ENCODE data around the gene DPYD. TPM values are rescaled to one million over a fixed set of nuclear protein-coding genes. Genes with fewer than 3 reads are reported as not detected.

The DPYD gene
- total RNA-seq, 1 donor from 2014 or later = 56.1 TPM

GRCh38 chr1:97792655-97793054 is 128.2 kb downstream of the DPYD start:
- intact Hi-C loops (cut with micrococcal nuclease) = no loop called here

- intact Hi-C loops (cut with micrococcal nuclease) = no loop called here
Observed at GRCh38 chr1:97791251-97791650, 129.6 kb downstream of the DPYD start.

DNA sequence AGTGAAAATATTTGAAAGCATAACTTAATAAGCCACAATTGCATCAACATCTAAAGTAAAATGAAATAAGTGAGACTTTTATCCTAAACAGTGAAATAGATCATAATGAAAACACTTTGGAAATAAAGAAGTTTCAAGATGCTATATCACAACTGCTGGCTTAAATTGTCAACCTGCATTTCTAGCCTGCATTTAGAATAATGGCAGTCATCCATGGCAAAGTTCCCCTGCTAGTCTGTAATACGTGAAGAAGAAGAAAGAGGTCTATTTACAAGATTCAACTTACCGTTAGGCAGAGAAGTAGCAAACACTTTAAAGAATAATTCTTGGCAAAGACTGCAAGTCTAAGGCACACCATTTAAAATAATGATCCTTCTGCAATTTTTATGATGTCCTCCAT is 133.6 kb downstream of the DPYD start:
- intact Hi-C loops (cut with micrococcal nuclease) = no loop called here

GRCh38 chr1:97784661-97785060 is 136.2 kb downstream of the DPYD start:
- intact Hi-C loops (cut with micrococcal nuclease) = no loop called here

DNA sequence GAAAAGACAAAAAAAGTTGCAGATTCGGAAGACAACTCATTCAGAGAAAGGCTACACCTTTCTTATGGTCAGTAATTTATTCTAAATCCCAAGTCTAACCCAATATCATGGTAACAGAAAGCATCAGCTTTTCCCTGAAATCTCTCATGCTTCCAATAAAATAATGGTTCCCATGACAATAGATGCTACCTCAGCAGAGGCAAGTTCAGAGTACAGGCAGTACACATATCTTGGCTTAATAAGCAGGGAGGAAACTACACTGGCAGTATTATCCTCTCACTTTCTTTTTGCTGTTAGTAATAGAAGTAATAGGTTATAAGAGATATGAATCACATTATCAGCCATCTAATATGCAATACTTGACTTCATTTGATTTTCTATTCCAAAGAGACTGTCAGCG is 137.1 kb downstream of the DPYD start:
- intact Hi-C loops (cut with micrococcal nuclease) = no loop called here

DNA sequence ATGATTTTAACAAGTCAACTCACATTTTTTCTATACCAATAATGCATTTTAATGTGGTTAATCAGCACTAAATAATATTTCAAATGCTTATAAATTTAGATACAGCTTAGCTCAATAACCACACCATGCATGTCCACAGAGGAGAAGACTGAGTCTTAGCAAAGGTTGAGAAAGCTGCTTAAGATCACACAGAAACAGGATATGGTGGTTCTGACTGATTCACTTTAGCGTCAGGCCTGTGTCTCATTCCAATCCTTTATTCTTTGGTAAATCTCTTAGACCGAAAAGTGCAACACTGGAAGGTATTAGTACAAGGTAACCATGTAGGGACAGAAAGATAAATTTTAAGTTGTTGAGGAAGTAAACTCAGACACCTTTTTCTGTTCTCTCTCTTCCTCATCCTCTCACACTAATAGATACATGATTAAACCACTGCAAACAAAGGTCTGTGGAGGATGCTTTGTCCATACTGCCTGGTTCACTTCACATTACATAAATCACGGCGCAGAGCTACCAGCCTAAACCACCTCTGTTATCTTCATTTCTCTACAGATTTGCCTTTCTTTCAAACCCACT is 139.0 kb downstream of the DPYD start:
- intact Hi-C loops (cut with micrococcal nuclease) = no loop called here

DNA sequence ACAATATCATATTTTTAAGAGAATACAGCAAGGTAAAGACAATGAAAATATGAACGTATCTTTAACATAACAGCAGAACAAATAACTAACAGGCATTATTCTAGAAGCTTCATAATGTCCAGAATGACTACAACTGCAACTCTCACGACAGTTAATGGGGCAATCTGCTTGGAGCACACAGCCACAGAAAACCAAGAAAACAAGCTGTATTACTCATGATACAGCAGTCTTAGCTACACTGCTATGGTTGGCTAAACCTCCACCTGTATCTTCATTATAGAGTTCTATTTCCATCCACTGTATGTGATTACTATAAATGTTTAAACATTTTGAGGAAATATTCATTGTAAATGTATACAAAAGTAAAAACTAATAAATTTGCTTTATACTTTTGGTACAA is 139.9 kb downstream of the DPYD start:
- intact Hi-C loops (cut with micrococcal nuclease) = no loop called here

GRCh38 chr1:97778718-97779117 is 142.1 kb downstream of the DPYD start:
- intact Hi-C loops (cut with micrococcal nuclease) = no loop called here

GRCh38 chr1:97770376-97770775 is 150.5 kb downstream of the DPYD start:
- intact Hi-C loops (cut with micrococcal nuclease) = no loop called here

DNA sequence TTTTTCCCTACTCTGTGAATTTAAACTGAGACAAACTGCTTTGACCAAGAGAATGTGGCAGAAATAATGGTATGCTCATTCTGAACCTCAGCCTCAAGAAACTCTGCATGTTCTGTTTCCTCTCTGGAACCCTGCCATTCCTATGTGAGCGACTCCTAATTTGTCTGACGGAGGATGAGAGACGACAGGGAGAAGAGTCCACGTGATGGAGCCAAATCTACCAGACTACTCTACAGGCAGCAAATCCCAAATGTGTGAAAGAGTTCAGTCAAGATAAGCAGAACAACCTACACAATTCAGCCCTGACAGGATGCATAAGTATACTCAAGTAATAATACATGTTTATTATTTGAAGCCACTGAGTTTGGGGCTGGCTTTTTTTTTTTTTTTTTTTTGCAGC is 153.5 kb downstream of the DPYD start:
- intact Hi-C loops (cut with micrococcal nuclease) = no loop called here

- intact Hi-C loops (cut with micrococcal nuclease) = no loop called here
Observed at GRCh38 chr1:97764991-97765390, 155.8 kb downstream of the DPYD start.

DNA sequence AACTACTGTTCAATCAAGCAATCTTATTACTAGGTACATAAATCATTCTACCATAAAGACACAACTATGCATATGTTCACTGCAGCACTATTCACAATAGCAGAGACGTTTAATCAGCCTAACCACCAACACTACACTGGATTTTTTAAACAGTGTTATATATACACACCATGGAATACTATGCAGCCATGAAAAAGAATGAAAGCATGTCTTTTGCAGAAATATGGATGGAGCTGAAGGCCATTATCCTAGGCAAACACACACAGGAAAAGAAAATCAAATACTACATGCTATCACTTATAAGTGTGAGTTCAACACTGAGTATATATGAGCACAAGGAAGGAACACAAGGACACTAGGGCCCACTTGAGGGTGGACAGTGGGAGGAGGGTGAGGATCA is 159.2 kb downstream of the DPYD start:
- intact Hi-C loops (cut with micrococcal nuclease) = no loop called here

GRCh38 chr1:97759078-97759477 is 161.8 kb downstream of the DPYD start:
- intact Hi-C loops (cut with micrococcal nuclease) = no loop called here

DNA sequence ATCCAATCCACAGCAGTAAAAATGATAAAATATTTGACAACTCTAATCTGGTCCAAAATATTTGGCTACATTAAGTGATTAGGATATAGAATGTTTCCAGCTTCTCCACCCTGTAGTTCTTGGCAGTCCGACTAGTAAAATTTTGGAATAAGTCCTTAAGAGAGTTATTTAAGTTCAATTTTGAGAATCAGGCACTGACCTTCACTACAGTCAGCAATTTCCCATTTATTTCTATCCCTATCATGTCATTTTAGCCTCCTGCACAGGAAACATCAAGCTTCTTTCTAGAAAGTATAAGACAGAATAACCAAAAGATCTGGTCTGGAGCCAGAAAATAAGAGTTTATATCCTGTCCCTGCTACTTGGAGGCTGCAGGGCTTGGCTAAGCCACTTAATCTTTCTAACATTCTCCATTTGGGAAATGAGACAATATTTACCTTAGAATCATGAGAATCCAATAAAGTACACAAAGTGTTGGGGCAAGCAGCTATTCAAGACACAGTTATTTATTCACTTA is 162.2 kb downstream of the DPYD start:
- intact Hi-C loops (cut with micrococcal nuclease) = no loop called here

DNA sequence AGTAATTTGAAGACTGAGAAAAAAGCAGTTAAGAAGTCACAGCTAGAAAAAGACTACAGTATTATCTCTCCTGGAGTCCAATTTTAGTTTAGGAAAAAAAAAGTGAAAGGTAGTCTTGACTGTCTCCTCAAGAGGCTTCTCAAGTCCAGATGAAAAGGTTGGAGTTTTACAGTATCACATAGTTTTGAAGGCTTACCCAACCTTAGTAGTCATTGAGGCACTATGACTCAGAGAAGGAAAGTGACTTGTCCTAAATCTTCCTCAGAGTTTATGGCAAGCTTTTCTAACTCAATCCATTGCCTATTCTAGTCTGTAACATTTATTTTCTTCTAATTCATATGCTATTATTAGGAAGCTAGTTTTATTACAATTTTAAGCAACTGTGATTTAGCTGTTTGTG is 174.9 kb downstream of the DPYD start:
- intact Hi-C loops (cut with micrococcal nuclease) = no loop called here

DNA sequence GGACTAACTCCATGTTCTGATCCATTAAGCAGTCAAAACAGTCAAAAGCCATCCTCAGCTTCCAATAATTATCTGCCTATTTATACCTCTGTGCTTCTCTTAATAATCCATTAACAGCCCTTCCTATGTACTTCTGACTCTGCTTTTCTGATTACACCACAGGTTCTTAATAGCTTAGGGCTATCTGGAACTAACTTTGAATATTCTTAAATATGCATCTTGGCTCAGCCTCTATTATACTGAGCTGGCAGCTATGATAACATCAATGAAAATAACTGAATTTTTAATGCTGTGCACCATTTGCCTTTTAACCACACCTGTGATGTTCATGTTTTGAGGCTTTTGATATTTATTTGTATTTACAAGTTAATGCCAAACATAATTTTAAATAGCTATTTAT is 175.9 kb downstream of the DPYD start:
- intact Hi-C loops (cut with micrococcal nuclease) = no loop called here

- intact Hi-C loops (cut with micrococcal nuclease) = no loop called here
Observed at GRCh38 chr1:97743129-97743528, 177.7 kb downstream of the DPYD start.

DNA sequence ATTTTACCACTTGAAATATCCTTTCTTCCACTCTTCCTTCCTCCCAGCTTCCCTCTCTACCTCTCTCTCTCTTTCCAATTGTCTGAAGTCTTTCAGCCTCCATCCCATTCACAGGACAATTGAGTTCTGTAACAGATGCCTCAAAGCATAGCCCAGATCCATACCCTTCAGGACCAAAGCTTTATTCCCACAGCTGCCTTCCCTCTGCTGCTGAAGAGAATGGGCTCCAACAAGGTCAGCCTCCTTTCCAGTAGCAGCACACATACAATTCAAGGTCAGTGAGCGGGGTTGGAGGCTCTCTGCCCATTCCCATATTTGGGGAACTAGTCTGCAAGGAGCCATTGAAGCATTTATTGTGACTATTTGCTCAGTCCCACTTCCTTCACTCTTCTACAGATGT is 179.9 kb downstream of the DPYD start:
- intact Hi-C loops (cut with micrococcal nuclease) = no loop called here

- intact Hi-C loops (cut with micrococcal nuclease) = no loop called here
Observed at GRCh38 chr1:97739596-97740103, 181.2 kb downstream of the DPYD start.

DNA sequence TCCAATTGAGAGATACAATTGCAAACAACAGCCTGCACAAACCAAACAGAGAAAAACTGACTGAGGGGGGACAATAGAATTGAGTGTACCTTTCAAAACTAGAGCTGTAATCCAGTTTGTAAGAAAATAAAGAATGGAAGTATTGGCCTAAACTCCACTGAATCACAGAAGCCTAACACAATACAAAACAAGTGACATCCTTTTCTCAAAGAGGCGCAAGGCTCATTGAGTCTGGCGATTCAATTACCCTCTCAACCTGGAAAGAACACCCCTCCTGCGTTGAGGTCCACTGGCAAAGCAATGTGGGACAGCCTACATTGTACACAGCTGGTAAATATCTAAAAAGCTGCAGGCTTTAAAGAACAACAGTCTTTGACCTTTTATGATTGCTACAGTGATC is 182.6 kb downstream of the DPYD start:
- intact Hi-C loops (cut with micrococcal nuclease) = no loop called here

GRCh38 chr1:97730271-97730670 is 190.6 kb downstream of the DPYD start:
- intact Hi-C loops (cut with micrococcal nuclease) = no loop called here

DNA sequence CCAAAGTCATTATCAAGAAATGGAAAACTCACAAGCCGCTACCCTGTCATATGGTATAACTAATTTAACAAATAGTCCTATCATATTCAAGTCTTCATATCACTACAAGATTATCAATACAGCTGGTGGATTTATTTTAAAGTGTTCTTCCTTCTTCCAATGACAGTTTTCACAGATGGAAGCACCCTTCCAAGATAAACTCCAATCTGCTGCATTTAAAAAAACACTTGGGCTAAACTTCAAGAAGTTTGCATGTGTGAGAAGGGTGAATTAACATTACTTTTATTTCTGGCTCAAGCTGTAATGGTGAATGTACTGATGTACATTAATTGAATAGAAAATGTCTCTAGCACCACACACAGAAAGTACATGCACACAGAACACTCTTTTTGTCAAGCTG is 192.4 kb downstream of the DPYD start:
- intact Hi-C loops (cut with micrococcal nuclease) = no loop called here

GRCh38 chr1:97727029-97727428 is 193.8 kb downstream of the DPYD start:
- intact Hi-C loops (cut with micrococcal nuclease) = no loop called here

- intact Hi-C loops (cut with micrococcal nuclease) = no loop called here
Observed at GRCh38 chr1:97726386-97726785, 194.4 kb downstream of the DPYD start.
